NCI-H1436 (cell line): ENCODE measurements around the gene APBB1.
"Not testable (repeated sequence)": the region's sequence is repeated elsewhere in the genome, so short reads cannot be mapped to it uniquely, and the experiment has no call there.

Experiments used
- DNase-seq: peaks from one replicate; lab custom pipeline; 2025; lab: John Stamatoyannopoulos, UW

APBB1 gene

GRCh38 chr11:6417907-6418556 lies 862 bp downstream of the APBB1 start:
- DNase-seq = no peak

- DNase-seq = no peak
Observed at GRCh38 chr11:6415797-6416196, 3.1 kb downstream of the APBB1 start.

GRCh38 chr11:6414874-6415328 lies 4.0 kb downstream of the APBB1 start:
- DNase-seq = no peak

- DNase-seq = no peak
Observed at GRCh38 chr11:6413791-6414201, 5.1 kb downstream of the APBB1 start.

GRCh38 chr11:6411594-6412031 lies 7.3 kb downstream of the APBB1 start:
- no peak for DNase-seq

GRCh38 chr11:6410695-6411430 lies 8.0 kb downstream of the APBB1 start:
- DNase-seq = no peak

GRCh38 chr11:6406370-6406769 lies 12.5 kb downstream of the APBB1 start:
- DNase-seq = no peak

GRCh38 chr11:6405846-6406245 lies 13.0 kb downstream of the APBB1 start:
- DNase-seq = no peak

GRCh38 chr11:6405052-6405667 lies 13.7 kb downstream of the APBB1 start:
- DNase-seq = no peak

- no peak for DNase-seq
Observed at GRCh38 chr11:6404342-6405051, 14.4 kb downstream of the APBB1 start.

GRCh38 chr11:6403539-6403938 lies 15.4 kb downstream of the APBB1 start:
- no peak for DNase-seq

- no peak for DNase-seq
Observed at GRCh38 chr11:6402561-6402981, 16.3 kb downstream of the APBB1 start.

GRCh38 chr11:6402061-6402470 lies 16.8 kb downstream of the APBB1 start:
- no peak for DNase-seq

GRCh38 chr11:6401464-6401863 lies 17.4 kb downstream of the APBB1 start:
- DNase-seq = no peak

- no peak for DNase-seq
Observed at GRCh38 chr11:6400431-6401345, 18.2 kb downstream of the APBB1 start.

GRCh38 chr11:6397636-6398035 lies 21.3 kb downstream of the APBB1 start:
- no peak for DNase-seq

GRCh38 chr11:6397156-6397555 lies 21.7 kb downstream of the APBB1 start:
- no peak for DNase-seq

- DNase-seq = no peak
Observed at GRCh38 chr11:6395470-6396060, 23.3 kb downstream of the APBB1 start.

GRCh38 chr11:6393989-6394670 lies 24.8 kb downstream of the APBB1 start:
- no peak for DNase-seq

- DNase-seq = not testable (repeated sequence)
Observed at GRCh38 chr11:6392251-6392650, 26.6 kb downstream of the APBB1 start.
